K562 (cell line): ENCODE measurements around the gene RAD51D. TPM values are rescaled to one million over a fixed set of nuclear protein-coding genes. Genes with fewer than 3 reads are reported as not detected.

Experiments
- ASH1L ChIP-seq: fragments of 450-650 bp; IDR thresholded peaks from 2 replicates; pipeline ENCODE4 v1.6.1; 2018; ENCODE audit warnings: borderline replicate concordance, mild to moderate bottlenecking, low read depth; ENCODE audit not compliant: partially characterized antibody
- ATF1 ChIP-seq, 2 experiments: fragments of 450-650 bp in 1 of 2; IDR thresholded peaks; 2 replicates each; pipeline ENCODE4 v1.6.1; 2016; ENCODE audit warnings: missing compliant biosample characterization in 1 of 2, missing genetic modification characterization in 1 of 2
- CUX1 ChIP-seq: fragments of 200-800 bp; sonication (Bioruptor generic); IDR thresholded peaks from 2 replicates; pipeline ENCODE4 v1.6.1; 2016; ENCODE audit warnings: missing genetic modification characterization, missing compliant biosample characterization
- DEAF1 ChIP-seq: fragments of 450-650 bp; formaldehyde crosslinking; IDR thresholded peaks from 2 replicates; pipeline ENCODE4 v1.4.0; 2020; ENCODE audit warnings: mild to moderate bottlenecking, moderate library complexity
- FOSL1 ChIP-seq: fragments of 200-800 bp; sonication (Bioruptor generic); conservative IDR thresholded peaks from 2 replicates; pipeline ENCODE4 v1.6.1; 2016; ENCODE audit warnings: missing genetic modification characterization, missing compliant biosample characterization
- HMBOX1 ChIP-seq: sonication (generic); IDR thresholded peaks from 2 replicates; pipeline ENCODE4 v1.6.1; 2016
- IRF2 ChIP-seq: sonication (generic); formaldehyde crosslinking; IDR thresholded peaks from 2 replicates; pipeline ENCODE4 v1.8.1; 2022; ENCODE audit warnings: mild to moderate bottlenecking, missing genetic modification reagents
- PTTG1 ChIP-seq: fragments of 450-650 bp; IDR thresholded peaks from 2 replicates; pipeline ENCODE4 v1.6.1; 2016; ENCODE audit warnings: low read depth, mild to moderate bottlenecking, missing genetic modification characterization, missing compliant biosample characterization
- RBM25 ChIP-seq: fragments of 200-400 bp; formaldehyde crosslinking; IDR thresholded peaks from 2 replicates; pipeline ENCODE4 v1.6.1; 2018; ENCODE audit warnings: low read length, low read depth, moderate library complexity; ENCODE audit not compliant: severe bottlenecking
- SNRNP70 ChIP-seq: fragments of 200-400 bp; formaldehyde crosslinking; optimal IDR thresholded peaks from 2 replicates; pipeline ENCODE3; 2017; ENCODE audit warnings: low read depth, low read length
- SRSF7 ChIP-seq: fragments of 200-400 bp; formaldehyde crosslinking; optimal IDR thresholded peaks from 2 replicates; pipeline ENCODE3; 2017; ENCODE audit warnings: mild to moderate bottlenecking, low read depth, low read length
- TCF7 ChIP-seq: sonication (generic); IDR thresholded peaks from 2 replicates; pipeline ENCODE4 v1.6.1; 2016; ENCODE audit warnings: antibody characterized with exemption, borderline replicate concordance
- TCFL5 ChIP-seq: fragments of 250-450 bp; sonication (Bioruptor Pico); conservative IDR thresholded peaks from 2 replicates; pipeline ENCODE4 v1.6.1; 2021; ENCODE audit warnings: mild to moderate bottlenecking, moderate library complexity, matching md5 sums
- ZNF217 ChIP-seq: sonication (generic); formaldehyde crosslinking; IDR thresholded peaks from 2 replicates; pipeline ENCODE4 v1.8.0; 2022; ENCODE audit warnings: mild to moderate bottlenecking, missing genetic modification reagents
- ZNF23 ChIP-seq: fragments of 250-450 bp; sonication (Bioruptor Pico); IDR thresholded peaks from 2 replicates; pipeline ENCODE4 v1.4.0; 2020; ENCODE audit warnings: mild to moderate bottlenecking
- ZNF76 ChIP-seq: fragments of 250-450 bp; sonication (Bioruptor Pico); IDR thresholded peaks from 2 replicates; pipeline ENCODE4 v1.4.0; 2020; ENCODE audit warnings: mild to moderate bottlenecking, moderate library complexity, borderline replicate concordance
- polyA plus RNA-seq, 8 experiments: library from polyadenylated mRNA; depleted of rRNA in 4 of 8; stranded (reverse) in 5 of 8; unstranded in 3 of 8; fragments of >200 nt; fragmentation: Nextera tagmentation in 2 of 8; fragmentation: Illumina TruSeq in 1 of 8; extraction: Ambion mirVana in 2 of 8; extraction: Trizol in 1 of 8; gene quantifications; 2 replicates each; pipeline versions ENCODE4 v1.2.1 to v1.2.3, GENCODE V29; 2011 to 2014; ENCODE audit warnings: inconsistent platforms in 1 of 8, missing spikeins in 1 of 8
- total RNA-seq, 7 experiments: library from RNA; depleted of rRNA in 6 of 7; stranded (reverse); fragments of >200 nt in 6 of 7; fragmentation: Illumina TruSeq in 2 of 7; extraction: Trizol in 2 of 7; gene quantifications; 2 replicates each; pipeline versions ENCODE4 v1.2.1 to v1.2.3, GENCODE V29; 2011 to 2021; ENCODE audit warnings: low replicate concordance in 1 of 7

RAD51D gene
- total and polyA plus RNA-seq, 9 of the 15 experiments (the other 6 are each of a cell fraction or from before 2014, with no cell fraction given): 2.2 to 16.9 (median 8.7) TPM

GRCh38 chr17:35046740-35047283 is 72.8 kb downstream of the RAD51D start (continued):
- TF ChIP-seq PTTG1 (tag): no peak
- no peak for TF ChIP-seq TCF7
- TF ChIP-seq CUX1: no peak
- no peak for TF ChIP-seq ATF1 (CRISPR knock-in tag; IDR thresholded peaks at IDR 0.05)
- TF ChIP-seq ATF1 (tag; IDR thresholded peaks at IDR 0.05): no peak
- peak; percentile 40; the same call in 1 of the 2 replicates for TF ChIP-seq FOSL1 (tag)
- TF ChIP-seq TCFL5: no peak
- TF ChIP-seq SRSF7: no peak
- TF ChIP-seq DEAF1 (CRISPR knock-in tag): no peak
- no peak for TF ChIP-seq RBM25
- peak; percentile 86 for TF ChIP-seq HMBOX1
- no peak for TF ChIP-seq IRF2
- no peak for TF ChIP-seq ZNF76
- no peak for TF ChIP-seq SNRNP70
- TF ChIP-seq ASH1L: no peak
- no peak for TF ChIP-seq ZNF217 (CRISPR knock-in tag)
- no peak for TF ChIP-seq ZNF23
